ENCODE measurements around the gene FAM107B. TPM values are rescaled to one million over a fixed set of nuclear protein-coding genes. Genes with fewer than 3 reads are reported as not detected.

FAM107B gene
- total RNA-seq, 1 donor from 2014 or later, result 50.9 TPM

GRCh38 chr10:14574885-14575284 lies 199.8 kb downstream of the FAM107B start:
- Mint-ChIP-seq H3K36me3 (peaks cover 23% of the 10 kb centered on the region), H3K4me3 (no peak overlapping the region), H3K27me3 (no peaks in the 10 kb centered on the region), H3K9me3 (no peaks in the 10 kb centered on the region), H3K4me1 (ENCODE audit: unreplicated experiment) (peaks cover 34% of the 10 kb centered on the region), H3K27ac (no peak overlapping the region)
- TF ChIP-seq CTCF (conservative IDR thresholded peaks at IDR 0.05), result no peak
- DNase-seq (ENCODE audit: extremely low spot score, unreplicated experiment), result no peak

- no peak for DNase-seq (ENCODE audit: extremely low spot score, unreplicated experiment)
- Mint-ChIP-seq H3K36me3 (peaks cover 23% of the 10 kb centered on the region), H3K27ac (no peak overlapping the region), H3K4me1 (ENCODE audit: unreplicated experiment) (peaks cover 34% of the 10 kb centered on the region), H3K4me3 (no peak overlapping the region), H3K9me3 (no peaks in the 10 kb centered on the region), H3K27me3 (no peaks in the 10 kb centered on the region)
- TF ChIP-seq CTCF (conservative IDR thresholded peaks at IDR 0.05), result no peak
These were observed 200.4 kb downstream of the FAM107B start for GRCh38 chr10:14574291-14574690.

GRCh38 chr10:14573666-14574261 lies 200.9 kb downstream of the FAM107B start:
- no peaks in the 10 kb centered on the region for H3K9me3 Mint-ChIP-seq
- no peaks in the 10 kb centered on the region for H3K27me3 Mint-ChIP-seq
- H3K27ac Mint-ChIP-seq, result no peak overlapping the region
- peaks cover 26% of the 10 kb centered on the region for H3K36me3 Mint-ChIP-seq
- H3K4me1 Mint-ChIP-seq (ENCODE audit: unreplicated experiment), result peaks cover 33% of the 10 kb centered on the region
- no peak for DNase-seq (ENCODE audit: extremely low spot score, unreplicated experiment)
- TF ChIP-seq CTCF (conservative IDR thresholded peaks at IDR 0.05), result no peak
- no peak overlapping the region for H3K4me3 Mint-ChIP-seq

- no peak for DNase-seq (ENCODE audit: extremely low spot score, unreplicated experiment)
- H3K36me3 Mint-ChIP-seq, result peaks cover 23% of the 10 kb centered on the region
- H3K27ac Mint-ChIP-seq, result no peak overlapping the region
- peaks cover 24% of the 10 kb centered on the region for H3K4me1 Mint-ChIP-seq (ENCODE audit: unreplicated experiment)
- no peaks in the 10 kb centered on the region for H3K9me3 Mint-ChIP-seq
- H3K27me3 Mint-ChIP-seq, result no peaks in the 10 kb centered on the region
- H3K4me3 Mint-ChIP-seq, result no peak overlapping the region
- no peak for TF ChIP-seq CTCF (conservative IDR thresholded peaks at IDR 0.05)
These were observed 201.9 kb downstream of the FAM107B start for GRCh38 chr10:14572811-14573210.

GRCh38 chr10:14571866-14572507 lies 202.7 kb downstream of the FAM107B start:
- TF ChIP-seq CTCF (conservative IDR thresholded peaks at IDR 0.05), result no peak
- no peaks in the 10 kb centered on the region for H3K9me3 Mint-ChIP-seq
- H3K27ac Mint-ChIP-seq, result peak overlapping the region; percentile 54
- H3K36me3 Mint-ChIP-seq, result peaks cover 30% of the 10 kb centered on the region
- DNase-seq (ENCODE audit: extremely low spot score, unreplicated experiment), result no peak
- peaks cover 24% of the 10 kb centered on the region for H3K4me1 Mint-ChIP-seq (ENCODE audit: unreplicated experiment)
- peak overlapping the region; percentile 34 for H3K4me3 Mint-ChIP-seq
- H3K27me3 Mint-ChIP-seq, result no peaks in the 10 kb centered on the region

Measured in type B pancreatic cell (in vitro differentiated cells).